GM19193 (cell line): ENCODE measurements around the gene SLC44A5.

Source experiments
- POLR2A ChIP-seq: IDR thresholded peaks from 4 replicates; pipeline ENCODE4 v1.6.1; 2011; ENCODE audit not compliant: insufficient read depth, insufficient read length; ENCODE audit errors: extremely low read depth

SLC44A5 gene

GRCh38 chr1:75394386-75395139 lies 216.4 kb downstream of the SLC44A5 start:
- TF ChIP-seq POLR2A = no peak

- TF ChIP-seq POLR2A = no peak
These were observed 218.6 kb downstream of the SLC44A5 start for GRCh38 chr1:75392278-75392677.

GRCh38 chr1:75373542-75374159 lies 237.3 kb downstream of the SLC44A5 start:
- TF ChIP-seq POLR2A = no peak

GRCh38 chr1:75366595-75366994 lies 244.3 kb downstream of the SLC44A5 start:
- TF ChIP-seq POLR2A = no peak

GRCh38 chr1:75361260-75361659 lies 249.7 kb downstream of the SLC44A5 start:
- no peak for TF ChIP-seq POLR2A

GRCh38 chr1:75353051-75353450 lies 257.9 kb downstream of the SLC44A5 start:
- TF ChIP-seq POLR2A = no peak

GRCh38 chr1:75345538-75346292 lies 265.2 kb downstream of the SLC44A5 start:
- TF ChIP-seq POLR2A = no peak

- TF ChIP-seq POLR2A = no peak
These were observed 268.1 kb downstream of the SLC44A5 start for GRCh38 chr1:75342786-75343185.

- no peak for TF ChIP-seq POLR2A
These were observed 269.4 kb downstream of the SLC44A5 start for GRCh38 chr1:75341537-75341936.

- no peak for TF ChIP-seq POLR2A
These were observed 272.1 kb downstream of the SLC44A5 start for GRCh38 chr1:75338616-75339483.

- no peak for TF ChIP-seq POLR2A
These were observed 276.0 kb downstream of the SLC44A5 start for GRCh38 chr1:75334876-75335389.

GRCh38 chr1:75330624-75331023 lies 280.3 kb downstream of the SLC44A5 start:
- TF ChIP-seq POLR2A = no peak

- TF ChIP-seq POLR2A = no peak
These were observed 282.2 kb downstream of the SLC44A5 start for GRCh38 chr1:75328691-75329090.

- TF ChIP-seq POLR2A = no peak
These were observed 283.5 kb downstream of the SLC44A5 start for GRCh38 chr1:75327395-75327794.
